ENCODE results near the gene SLC32A1.

Gene SLC32A1

DNA sequence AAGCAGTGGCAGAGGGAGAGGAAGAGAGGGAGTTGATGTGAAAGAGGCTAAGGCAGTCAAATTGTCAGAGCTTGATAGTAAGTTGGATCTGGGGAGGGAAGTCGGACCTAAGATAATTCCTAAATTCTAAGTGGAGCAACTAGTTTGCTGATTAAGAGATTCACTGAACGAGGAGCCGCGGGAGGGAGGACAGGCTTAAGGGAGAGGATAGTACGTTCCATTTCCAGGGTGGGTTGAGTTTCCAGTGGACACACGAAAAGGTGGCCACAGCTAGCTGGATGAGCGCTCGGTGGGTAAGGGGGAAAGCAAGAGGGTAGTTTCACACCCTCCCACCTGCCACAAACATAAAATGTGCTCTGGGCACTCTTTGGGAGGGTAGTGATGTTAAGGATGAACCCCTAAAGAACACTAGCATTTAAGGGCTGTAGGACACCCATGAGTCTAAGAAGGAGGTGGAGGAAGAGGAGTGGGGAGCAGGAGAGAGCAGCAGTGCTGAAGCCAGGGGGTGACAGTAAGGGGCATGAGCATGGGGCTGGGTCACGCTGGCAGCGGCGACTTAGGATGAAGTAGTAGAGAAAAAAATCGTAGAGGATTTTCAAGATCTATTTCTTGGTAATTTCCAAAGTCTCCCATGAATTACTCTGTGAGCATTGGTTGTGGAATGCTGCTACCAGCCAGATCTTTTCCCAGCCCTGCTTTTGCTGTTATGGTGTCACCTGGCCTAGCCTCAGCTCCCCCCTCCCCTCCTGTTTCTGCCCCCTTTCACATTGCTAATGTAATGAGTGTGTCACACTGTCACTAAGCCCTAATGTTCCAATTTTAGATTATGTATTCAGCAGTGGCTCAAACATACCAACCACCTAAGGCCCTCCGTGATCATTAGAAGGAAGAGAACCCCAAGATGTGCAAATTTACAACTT lies 45.4 kb downstream of the SLC32A1 start:
- no peak for DNase-seq (ENCODE audit: low read depth in 2 of 2)
- TF ChIP-seq, protein P1, sequence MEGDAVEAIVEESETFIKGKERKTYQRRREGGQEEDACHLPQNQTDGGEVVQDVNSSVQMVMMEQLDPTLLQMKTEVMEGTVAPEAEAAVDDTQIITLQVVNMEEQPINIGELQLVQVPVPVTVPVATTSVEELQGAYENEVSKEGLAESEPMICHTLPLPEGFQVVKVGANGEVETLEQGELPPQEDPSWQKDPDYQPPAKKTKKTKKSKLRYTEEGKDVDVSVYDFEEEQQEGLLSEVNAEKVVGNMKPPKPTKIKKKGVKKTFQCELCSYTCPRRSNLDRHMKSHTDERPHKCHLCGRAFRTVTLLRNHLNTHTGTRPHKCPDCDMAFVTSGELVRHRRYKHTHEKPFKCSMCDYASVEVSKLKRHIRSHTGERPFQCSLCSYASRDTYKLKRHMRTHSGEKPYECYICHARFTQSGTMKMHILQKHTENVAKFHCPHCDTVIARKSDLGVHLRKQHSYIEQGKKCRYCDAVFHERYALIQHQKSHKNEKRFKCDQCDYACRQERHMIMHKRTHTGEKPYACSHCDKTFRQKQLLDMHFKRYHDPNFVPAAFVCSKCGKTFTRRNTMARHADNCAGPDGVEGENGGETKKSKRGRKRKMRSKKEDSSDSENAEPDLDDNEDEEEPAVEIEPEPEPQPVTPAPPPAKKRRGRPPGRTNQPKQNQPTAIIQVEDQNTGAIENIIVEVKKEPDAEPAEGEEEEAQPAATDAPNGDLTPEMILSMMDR (IDR thresholded peaks at IDR 0.05; ENCODE audit: low read depth, low read length), result no peak
- H3K4me3 ChIP-seq (replicated peaks in 1 of 2; ENCODE audit: low read depth in 2 of 2, low read length in 2 of 2), result no peak overlapping the region

DNA sequence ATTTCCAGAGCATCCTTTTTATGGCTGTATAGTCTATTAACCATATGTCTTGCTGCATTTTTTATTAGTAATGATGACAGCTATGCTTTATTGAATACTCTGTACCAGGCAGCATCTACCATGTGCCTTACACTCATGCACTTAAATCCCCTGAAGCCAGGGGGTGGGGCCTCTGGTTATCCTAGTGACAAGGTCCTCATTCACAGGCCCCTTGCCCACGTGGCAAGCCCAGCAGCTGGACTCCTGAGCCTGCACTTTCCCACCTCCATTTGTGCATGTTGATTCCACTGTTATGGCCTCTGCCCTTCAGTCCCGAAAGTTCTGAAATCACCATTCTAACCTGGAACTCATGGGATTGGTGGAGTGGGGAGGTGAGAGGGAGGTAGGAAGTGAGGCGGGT lies 46.3 kb downstream of the SLC32A1 start:
- TF ChIP-seq, protein P1 (IDR thresholded peaks at IDR 0.05; ENCODE audit: low read depth, low read length), result no peak
- no peak overlapping the region for H3K4me3 ChIP-seq (replicated peaks in 1 of 2; ENCODE audit: low read depth in 2 of 2, low read length in 2 of 2)
- no peak for DNase-seq (ENCODE audit: low read depth in 2 of 2)

DNA sequence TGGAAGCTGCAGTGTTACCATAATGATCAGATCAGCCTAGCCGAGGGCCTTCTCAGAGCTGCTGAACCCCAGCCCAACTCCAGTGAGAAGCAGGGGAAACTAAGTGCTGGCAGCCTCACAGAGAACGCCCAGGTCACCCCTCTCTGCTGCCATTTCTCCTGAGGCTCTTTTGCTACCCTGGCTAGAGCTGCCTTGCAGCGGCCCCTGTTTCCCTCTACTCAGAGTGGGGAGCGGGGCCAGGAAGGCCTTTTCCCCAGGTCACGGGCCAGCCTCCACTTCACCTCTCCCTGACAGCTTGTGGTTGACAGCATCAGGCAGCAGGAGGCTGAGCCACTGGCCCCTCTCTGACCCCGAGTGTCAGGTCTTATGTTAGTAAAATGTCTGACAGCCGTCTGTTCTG lies 46.7 kb downstream of the SLC32A1 start:
- TF ChIP-seq, protein P1 (IDR thresholded peaks at IDR 0.05; ENCODE audit: low read depth, low read length), result no peak

DNA sequence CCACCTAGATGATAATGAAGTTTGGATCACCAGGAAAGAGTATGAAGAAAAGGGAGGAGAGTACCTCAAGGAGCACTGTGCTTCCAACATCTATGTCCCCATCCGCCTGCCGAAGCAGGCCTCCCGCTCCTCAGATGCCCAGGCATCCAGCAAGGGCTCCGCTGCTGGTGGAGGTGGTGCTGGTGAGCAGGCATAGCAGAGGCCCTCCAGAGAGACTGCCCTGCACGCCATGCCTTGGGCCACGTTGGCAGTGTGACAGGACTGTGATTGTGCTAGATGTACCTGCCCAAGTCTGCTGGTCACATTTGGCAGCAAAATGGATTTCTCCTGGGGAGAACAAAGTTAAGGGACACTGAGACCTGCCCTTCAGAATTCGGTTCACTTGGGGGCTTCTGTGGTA lies 47.3 kb downstream of the SLC32A1 start:
- TF ChIP-seq, protein P1 (IDR thresholded peaks at IDR 0.05; ENCODE audit: low read depth, low read length), result no peak
- DNase-seq (ENCODE audit: low read depth in 2 of 2), result no peak
- no peak overlapping the region for H3K4me3 ChIP-seq (replicated peaks in 1 of 2; ENCODE audit: low read depth in 2 of 2, low read length in 2 of 2)

More for the DNA sequence above, 46.7 kb downstream of the SLC32A1 start:
- no peak overlapping the region for H3K4me3 ChIP-seq (replicated peaks in 1 of 2; ENCODE audit: low read depth in 2 of 2, low read length in 2 of 2)
- DNase-seq (ENCODE audit: low read depth in 2 of 2), result no peak

DNA sequence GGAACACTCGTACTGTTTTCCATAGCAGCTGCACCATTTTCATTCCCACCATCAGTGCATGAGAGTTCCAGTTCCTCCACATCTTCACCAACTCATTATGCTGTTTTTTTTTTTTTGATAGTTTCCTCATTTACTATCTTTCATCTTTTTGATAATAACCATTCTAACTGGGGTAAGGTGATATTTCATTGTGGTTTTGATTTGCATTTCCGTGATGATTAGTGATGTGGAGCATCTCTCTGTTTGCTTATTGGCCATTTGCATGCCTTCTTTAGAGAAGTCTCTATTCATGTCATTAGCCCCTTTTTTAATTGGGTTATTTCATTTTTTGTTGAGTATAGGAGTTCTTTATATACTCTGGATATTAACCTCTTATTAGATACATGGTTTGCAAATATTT lies 49.9 kb downstream of the SLC32A1 start:
- no peak overlapping the region for H3K4me3 ChIP-seq (replicated peaks in 1 of 2; ENCODE audit: low read depth in 2 of 2, low read length in 2 of 2)
- no peak for DNase-seq (ENCODE audit: low read depth in 2 of 2)
- TF ChIP-seq, protein P1 (IDR thresholded peaks at IDR 0.05; ENCODE audit: low read depth, low read length), result no peak

DNA sequence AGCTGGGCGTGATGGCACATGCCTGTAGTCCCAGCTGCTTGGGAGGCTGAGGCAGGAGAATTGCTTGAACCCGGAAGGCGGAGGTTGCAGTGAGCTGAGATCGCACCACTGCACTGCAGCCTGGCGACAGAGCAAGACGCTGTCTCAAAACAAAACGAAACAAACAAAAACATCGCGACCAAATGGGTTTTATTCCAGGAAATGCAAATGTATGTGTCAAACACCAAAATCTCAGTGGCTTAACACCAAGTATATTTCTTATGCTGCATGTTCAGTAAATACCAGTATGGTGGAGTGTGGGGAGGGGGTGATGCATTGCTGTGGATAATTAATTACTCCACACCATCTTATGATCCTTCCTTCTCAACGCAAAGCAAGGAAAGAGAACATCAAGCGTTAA lies 52.1 kb downstream of the SLC32A1 start:
- H3K4me3 ChIP-seq (replicated peaks in 1 of 2; ENCODE audit: low read depth in 2 of 2, low read length in 2 of 2), result no peak overlapping the region
- no peak for DNase-seq (ENCODE audit: low read depth in 2 of 2)
- TF ChIP-seq, protein P1 (IDR thresholded peaks at IDR 0.05; ENCODE audit: low read depth, low read length), result no peak

Data from cardiac fibroblast (primary cell).